ENCODE measurements around the gene DNASE2.
A peak's percentile ranks its signal among the peaks of the same experiment; 100 is the strongest.
"Not testable (repeated sequence)": the region's sequence is repeated elsewhere in the genome, so short reads cannot be mapped to it uniquely, and the experiment has no call there.

Gene DNASE2

DNA sequence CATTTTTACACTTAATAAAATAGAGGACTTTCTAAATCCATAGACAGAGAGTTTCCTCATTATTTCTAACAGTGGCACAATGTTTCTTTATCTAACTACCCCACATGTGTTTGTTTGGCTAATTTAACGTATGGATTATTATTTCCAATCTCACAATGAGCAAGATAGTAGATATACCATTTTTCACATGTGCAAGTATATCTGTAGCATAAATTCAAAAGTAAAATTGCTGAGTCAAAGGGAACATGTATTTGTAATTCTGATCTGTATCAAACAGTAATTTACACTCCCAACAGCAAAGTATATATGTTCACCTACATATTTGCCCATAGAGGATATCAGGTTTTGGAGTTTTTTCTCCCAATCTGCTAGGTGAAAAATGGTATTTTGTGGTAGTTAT, 24.6 kb downstream of the DNASE2 start:
- TF ChIP-seq, protein P1, sequence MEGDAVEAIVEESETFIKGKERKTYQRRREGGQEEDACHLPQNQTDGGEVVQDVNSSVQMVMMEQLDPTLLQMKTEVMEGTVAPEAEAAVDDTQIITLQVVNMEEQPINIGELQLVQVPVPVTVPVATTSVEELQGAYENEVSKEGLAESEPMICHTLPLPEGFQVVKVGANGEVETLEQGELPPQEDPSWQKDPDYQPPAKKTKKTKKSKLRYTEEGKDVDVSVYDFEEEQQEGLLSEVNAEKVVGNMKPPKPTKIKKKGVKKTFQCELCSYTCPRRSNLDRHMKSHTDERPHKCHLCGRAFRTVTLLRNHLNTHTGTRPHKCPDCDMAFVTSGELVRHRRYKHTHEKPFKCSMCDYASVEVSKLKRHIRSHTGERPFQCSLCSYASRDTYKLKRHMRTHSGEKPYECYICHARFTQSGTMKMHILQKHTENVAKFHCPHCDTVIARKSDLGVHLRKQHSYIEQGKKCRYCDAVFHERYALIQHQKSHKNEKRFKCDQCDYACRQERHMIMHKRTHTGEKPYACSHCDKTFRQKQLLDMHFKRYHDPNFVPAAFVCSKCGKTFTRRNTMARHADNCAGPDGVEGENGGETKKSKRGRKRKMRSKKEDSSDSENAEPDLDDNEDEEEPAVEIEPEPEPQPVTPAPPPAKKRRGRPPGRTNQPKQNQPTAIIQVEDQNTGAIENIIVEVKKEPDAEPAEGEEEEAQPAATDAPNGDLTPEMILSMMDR (IDR thresholded peaks at IDR 0.05; ENCODE audit: low read depth, low read length): no peak

DNA sequence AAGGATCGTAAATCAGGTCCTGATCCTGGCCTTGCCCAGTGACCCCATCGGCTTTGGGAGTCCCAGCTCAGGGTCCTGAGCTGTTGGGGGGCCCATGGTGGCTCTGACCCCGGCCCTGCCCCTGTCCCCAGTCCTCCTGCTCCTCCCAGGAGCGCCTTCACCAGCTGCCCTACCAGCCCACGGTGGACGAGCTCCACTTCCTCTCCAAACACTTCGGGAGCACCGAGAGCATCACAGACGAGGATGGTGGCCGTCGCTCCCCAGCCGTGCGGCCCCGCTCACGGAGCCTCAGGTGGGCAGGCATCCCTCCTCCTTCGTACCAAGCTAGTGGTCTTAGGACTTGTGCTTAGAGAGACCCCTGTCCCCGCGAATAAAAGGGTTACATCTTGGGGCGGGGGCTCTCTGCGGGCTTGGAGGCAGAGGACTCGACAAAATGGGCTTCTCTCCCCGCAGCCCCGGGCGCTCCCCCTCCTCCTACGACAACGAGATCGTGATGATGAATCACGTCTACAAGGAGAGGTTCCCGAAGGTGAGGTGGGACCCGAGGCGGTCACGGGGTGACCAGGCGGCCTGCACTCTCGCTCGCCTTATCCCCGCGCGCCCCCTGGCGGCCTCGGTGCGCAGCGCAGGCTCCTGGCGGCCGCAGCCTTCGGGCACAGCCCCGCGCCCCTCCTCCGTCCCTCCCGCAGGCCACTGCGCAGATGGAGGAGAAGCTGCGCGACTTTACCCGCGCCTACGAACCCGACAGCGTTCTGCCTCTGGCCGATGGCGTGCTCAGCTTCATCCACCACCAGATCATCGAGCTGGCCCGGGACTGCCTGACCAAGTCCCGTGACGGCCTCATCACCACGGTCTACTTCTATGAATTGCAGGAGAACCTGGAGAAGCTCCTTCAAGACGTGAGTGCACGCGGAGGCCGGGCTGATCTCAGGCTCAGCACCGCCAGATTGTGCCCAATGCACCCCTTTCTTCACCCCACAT, 33.8 kb downstream of the DNASE2 start:
- TF ChIP-seq, protein P1 (IDR thresholded peaks at IDR 0.05; ENCODE audit: low read depth, low read length): peak; percentile 92
- peak overlapping the region; percentile 29; the same call in 1 of the 2 replicates for H3K4me3 ChIP-seq (ENCODE audit: low read depth, low read length)

More for the DNA sequence above, 24.6 kb downstream of the DNASE2 start:
- no peak overlapping the region for H3K4me3 ChIP-seq (ENCODE audit: low read depth, low read length)

DNA sequence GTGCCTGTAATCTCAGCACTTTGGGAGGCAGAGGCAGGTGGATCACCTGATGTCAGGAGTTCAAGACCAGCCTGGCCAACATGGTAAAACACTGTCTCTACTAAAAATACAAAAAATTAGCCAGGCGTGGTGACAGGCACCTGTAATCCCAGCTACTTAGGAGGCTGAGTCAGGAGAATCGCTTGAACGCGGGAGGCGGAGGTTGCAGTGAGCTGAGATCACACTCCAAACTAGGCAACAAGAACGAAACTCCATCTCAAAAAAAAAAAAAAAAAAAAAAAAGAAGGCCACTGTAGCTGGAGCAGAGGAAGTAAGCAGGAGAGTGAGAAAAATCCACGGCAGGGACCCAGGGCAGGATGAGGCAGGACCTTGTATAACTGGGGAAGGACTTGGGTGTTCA, 34.6 kb downstream of the DNASE2 start:
- H3K4me3 ChIP-seq (ENCODE audit: low read depth, low read length): not testable (repeated sequence)

DNA sequence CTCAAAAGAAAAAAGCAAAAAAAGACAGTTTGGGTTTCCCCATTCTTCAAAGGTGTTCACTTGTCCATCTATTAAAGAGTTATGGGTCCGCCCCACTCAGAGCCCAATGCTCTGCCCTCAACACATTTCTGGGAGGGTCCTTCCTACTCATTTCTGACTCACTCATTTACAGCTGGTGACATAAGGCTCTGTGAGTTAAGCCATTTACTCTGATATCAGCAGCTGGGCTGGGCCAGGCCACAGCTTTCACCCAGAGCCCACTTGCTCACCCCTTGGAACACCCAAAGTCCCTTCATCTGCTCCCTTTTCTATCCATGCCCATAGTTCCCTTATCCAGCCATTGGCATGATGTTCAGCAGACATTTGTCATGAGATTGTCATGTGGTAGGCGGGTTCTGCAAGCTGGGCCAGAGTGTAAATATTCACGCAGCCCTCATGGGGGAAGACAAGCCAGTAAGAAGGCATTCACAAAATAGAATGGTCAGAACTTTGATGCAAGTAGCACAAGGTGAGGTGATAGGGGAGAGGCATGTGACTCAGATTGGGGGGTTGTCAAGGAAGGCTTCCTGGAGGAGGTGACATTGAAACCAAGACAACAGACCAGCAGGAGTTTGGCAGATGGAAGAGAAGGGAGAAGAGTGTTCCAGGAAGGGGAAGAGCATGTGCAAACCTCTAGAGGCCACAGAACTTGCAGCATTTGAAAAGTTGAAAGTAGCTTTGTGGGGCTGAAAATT, 37.1 kb downstream of the DNASE2 start:
- TF ChIP-seq, protein P1 (IDR thresholded peaks at IDR 0.05; ENCODE audit: low read depth, low read length): no peak
- H3K4me3 ChIP-seq (ENCODE audit: low read depth, low read length): no peak overlapping the region

DNA sequence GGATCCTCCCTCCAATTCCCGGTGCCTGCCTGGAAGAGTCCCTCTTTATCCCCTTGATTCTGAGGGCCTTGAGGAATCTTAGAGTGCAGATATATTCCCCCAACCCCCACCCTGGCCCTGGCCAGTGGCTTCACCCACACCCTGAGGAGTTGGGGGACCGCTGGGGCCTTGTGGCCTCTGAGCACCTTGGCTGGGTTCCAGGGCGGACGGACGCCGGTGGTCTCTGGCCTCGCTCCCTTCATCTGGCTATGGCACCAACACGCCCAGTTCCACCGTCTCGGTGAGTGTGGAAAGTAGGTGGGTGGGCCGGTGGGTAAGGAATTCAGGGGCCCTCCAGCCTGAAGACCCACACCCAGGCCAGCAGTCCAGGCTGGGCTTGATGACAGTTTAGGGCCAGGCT, 37.9 kb downstream of the DNASE2 start:
- TF ChIP-seq, protein P1 (IDR thresholded peaks at IDR 0.05; ENCODE audit: low read depth, low read length): no peak
- H3K4me3 ChIP-seq (ENCODE audit: low read depth, low read length): no peak overlapping the region

DNA sequence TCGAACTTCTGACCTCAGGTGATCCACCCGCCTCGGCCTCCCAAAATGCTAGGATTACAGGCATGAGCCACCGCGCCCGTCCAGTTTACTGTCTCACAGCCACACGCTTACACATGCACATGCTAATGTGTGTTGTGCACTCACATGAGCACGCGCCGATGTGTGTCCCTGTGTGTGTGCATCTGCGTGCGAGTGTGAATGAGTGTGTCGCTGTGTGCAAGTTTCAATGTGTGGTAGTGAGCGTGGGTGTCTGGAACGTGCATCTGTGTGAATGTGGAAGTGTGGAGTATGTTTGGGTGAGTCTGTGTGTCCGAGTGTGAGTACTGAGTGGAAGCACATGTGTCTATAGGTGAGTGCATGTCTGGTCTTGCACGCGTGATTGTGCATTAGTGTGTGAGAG, 38.7 kb downstream of the DNASE2 start:
- TF ChIP-seq, protein P1 (IDR thresholded peaks at IDR 0.05; ENCODE audit: low read depth, low read length): no peak
- no peak overlapping the region for H3K4me3 ChIP-seq (ENCODE audit: low read depth, low read length)

DNA sequence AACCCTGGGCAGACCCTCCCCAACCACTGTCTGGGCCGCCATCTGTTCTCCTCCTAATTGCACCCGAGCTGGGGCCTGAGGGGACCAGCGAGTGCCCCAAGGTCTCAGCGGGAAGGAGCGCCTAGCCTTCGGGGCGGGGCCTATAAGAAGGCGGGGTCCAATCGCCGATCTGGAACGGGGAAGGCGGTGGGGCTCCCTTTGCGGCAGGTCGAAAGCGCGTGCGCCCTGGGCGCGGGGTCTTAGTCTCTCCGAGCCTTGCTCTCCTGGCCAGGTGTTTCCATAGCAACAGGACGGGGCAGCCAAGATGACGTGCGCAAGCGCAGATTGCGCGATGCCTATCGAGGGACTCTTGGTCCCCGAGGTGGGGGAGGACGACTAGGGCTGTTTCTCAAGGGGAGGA, 40.2 kb downstream of the DNASE2 start:
- TF ChIP-seq, protein P1 (IDR thresholded peaks at IDR 0.05; ENCODE audit: low read depth, low read length): no peak
- H3K4me3 ChIP-seq (ENCODE audit: low read depth, low read length): peak overlapping the region; percentile 12; the same call in 1 of the 2 replicates

All from WI38 (cell line).